HG03342 (cell line): ENCODE results near the gene GTF2A1L.
"Not testable (repeated sequence)": the region's sequence is repeated elsewhere in the genome, so short reads cannot be mapped to it uniquely, and the experiment has no call there.

ENCODE experiments used
- ATAC-seq: cut with Tn5 transposase; IDR thresholded peaks from one replicate; pipeline ENCODE4 v1.9.1; 2021; ENCODE audit warnings: mild to moderate bottlenecking, moderate library complexity; ENCODE audit not compliant: unreplicated experiment

The GTF2A1L gene

DNA sequence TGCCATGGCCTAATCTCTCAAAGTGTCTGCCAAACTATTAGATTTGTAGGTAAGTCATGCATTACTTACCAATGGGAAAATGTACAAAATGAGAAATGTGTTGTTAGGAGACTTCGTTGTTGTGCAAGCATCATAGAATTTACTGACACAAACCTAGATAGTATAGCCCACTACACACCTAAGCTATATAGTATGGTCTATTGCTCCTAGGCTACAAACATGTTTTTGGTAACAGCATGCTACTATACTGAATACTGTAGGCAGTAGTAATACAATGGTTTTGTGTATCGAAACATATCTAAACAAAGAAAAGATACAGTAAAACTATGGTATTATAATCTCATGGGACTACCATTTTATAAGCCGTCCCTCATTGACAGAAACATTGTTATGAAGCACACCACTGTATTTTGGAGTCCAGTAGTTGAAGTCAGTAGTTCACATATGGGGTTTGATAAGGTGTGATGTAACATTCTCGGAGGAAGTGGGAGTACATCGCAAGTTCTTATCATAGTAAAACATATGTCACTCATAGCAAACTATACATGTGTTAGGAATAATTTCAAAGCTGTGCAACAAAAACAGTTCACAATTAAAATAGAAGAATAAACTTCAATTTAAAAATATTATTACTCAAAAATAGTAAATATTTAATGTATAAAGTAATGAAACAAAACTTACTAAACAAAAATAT lies 12.0 kb upstream of the GTF2A1L start:
- no peak for ATAC-seq

GRCh38 chr2:48607307-48608014 lies 10.2 kb upstream of the GTF2A1L start:
- no peak for ATAC-seq

DNA sequence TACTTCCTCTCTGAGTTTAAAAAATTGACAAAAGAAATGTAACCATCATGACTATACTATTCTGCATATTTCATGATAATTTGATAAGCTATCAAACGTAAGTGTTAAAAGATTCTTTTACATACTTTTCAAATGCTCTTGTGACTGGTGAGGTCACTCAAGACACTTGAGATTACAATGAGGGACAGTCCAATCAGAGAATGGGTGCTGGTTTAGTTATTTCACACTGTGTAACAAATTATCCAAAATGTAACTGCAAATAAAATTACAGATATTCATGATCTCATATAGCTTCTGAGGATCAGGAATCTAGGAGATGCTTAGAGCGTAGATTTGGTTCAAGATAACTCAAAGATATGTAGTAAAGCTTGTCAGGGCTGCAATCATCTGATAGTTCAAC lies 4.4 kb upstream of the GTF2A1L start:
- no peak for ATAC-seq

DNA sequence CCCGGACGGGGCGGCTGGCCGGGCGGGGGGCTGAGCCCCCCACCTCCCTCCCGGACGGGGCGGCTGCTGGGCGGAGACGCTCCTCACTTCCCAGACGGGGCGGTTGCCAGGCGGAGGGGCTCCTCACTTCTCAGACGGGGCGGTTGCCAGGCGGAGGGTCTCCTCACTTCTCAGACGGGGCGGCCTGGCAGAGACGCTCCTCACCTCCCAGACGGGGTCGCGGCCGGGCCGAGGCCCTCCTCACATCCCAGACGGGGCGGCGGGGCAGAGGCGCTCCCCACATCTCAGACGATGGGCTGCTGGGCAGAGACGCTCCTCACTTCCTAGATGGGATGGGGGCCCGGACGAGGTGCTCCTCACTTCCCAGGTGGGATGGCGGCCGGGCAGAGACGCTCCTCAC lies 3.1 kb upstream of the GTF2A1L start:
- ATAC-seq: not testable (repeated sequence)

DNA sequence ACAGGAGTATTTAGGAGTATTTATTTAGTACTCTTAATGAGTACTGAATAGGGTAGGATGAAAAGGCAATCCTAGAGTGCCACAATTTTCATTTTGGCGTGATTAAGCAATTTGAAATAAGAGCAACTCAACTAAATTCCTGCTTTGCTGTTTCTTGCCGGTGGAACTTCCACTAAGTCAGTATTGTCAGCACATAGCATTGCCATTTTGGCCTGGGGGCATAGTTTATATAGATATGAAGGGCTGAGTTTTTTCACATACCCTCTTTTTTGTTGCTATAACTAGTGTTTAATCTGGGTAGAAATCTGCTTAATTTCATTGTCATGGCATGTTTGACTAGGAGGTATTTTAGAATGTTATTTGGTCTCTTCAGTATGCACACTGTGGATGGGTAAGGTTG lies 1.9 kb downstream of the GTF2A1L start:
- no peak for ATAC-seq

GRCh38 chr2:48620604-48621003 lies 2.9 kb downstream of the GTF2A1L start:
- no peak for ATAC-seq

DNA sequence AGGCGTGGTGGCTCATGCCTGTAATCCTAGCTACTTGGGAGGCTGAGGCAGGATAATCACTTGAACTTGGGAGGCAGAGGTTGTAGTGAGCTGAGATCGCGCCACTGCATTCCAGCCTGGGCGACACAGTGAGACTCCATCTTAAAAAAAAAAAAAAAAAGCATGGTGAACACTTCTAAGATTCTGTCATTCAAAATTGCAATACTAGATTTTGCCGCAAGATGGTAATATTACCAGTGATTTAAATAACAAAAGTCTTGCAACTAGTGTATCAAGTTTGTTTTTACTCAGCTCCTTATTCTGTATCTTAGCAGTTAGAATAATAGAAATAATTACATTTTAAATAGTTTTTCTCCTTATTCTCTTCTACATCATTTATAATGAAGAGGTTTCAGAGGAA lies 5.0 kb downstream of the GTF2A1L start:
- ATAC-seq: not testable (repeated sequence)

- ATAC-seq: no peak
These were observed 7.0 kb downstream of the GTF2A1L start for GRCh38 chr2:48624696-48625095.

- no peak for ATAC-seq
These were observed 8.4 kb downstream of the GTF2A1L start for GRCh38 chr2:48626047-48626446.

DNA sequence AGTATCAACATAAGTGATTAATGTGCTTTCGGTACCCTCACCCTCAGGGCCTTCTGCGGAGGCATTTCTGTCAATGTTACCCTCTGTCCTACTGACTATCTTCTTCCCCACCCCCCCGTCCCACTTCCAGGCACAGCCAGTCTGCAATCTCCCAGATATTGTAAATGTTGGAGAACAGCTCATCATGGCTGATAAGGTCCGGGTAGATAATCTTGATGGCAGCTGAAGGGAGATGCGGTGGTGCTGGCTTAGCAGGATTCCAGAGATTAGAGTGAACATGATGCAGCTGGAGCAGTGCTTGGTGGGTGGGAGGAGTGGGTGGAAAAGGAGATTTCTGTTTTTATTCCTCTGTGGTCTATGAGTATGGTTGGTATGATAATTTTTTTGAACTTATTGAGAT lies 15.5 kb downstream of the GTF2A1L start:
- no peak for ATAC-seq

GRCh38 chr2:48635786-48636185 lies 18.1 kb downstream of the GTF2A1L start:
- ATAC-seq: no peak

- no peak for ATAC-seq
These were observed 20.6 kb downstream of the GTF2A1L start for GRCh38 chr2:48638261-48638660.

GRCh38 chr2:48651158-48651790 lies 33.6 kb downstream of the GTF2A1L start:
- no peak for ATAC-seq

GRCh38 chr2:48668992-48669391 lies 51.3 kb downstream of the GTF2A1L start:
- ATAC-seq: peak; percentile 89

GRCh38 chr2:48673581-48673980 lies 55.9 kb downstream of the GTF2A1L start:
- no peak for ATAC-seq

GRCh38 chr2:48674933-48675332 lies 57.3 kb downstream of the GTF2A1L start:
- ATAC-seq: no peak

GRCh38 chr2:48677450-48677849 lies 59.8 kb downstream of the GTF2A1L start:
- ATAC-seq: no peak

- ATAC-seq: no peak
These were observed 67.5 kb downstream of the GTF2A1L start for GRCh38 chr2:48685126-48685525.

- ATAC-seq: no peak
These were observed 74.5 kb downstream of the GTF2A1L start for GRCh38 chr2:48691935-48692691.

GRCh38 chr2:48693066-48693465 lies 75.4 kb downstream of the GTF2A1L start:
- no peak for ATAC-seq

DNA sequence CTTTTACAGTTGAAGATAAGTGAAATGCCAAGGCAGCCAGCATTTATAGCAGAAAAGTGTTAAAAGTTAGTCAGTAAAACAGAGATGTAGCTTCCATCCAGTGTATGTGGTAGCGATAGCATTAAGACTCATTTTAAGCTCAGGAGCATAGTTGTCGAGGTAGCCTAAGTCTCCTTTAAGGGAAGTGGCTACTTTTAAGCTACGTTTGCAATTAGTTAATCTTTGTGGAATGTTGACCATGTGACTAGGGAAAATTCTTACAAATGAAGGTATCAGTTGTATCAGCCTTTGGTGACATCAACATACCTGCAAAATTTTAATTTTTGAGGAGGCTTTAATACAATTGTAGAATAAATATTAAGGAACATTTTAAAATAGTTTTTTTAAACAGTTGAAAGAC lies 76.0 kb downstream of the GTF2A1L start:
- ATAC-seq: no peak
